ENCODE measurements around the gene TMEM179.

DNA sequence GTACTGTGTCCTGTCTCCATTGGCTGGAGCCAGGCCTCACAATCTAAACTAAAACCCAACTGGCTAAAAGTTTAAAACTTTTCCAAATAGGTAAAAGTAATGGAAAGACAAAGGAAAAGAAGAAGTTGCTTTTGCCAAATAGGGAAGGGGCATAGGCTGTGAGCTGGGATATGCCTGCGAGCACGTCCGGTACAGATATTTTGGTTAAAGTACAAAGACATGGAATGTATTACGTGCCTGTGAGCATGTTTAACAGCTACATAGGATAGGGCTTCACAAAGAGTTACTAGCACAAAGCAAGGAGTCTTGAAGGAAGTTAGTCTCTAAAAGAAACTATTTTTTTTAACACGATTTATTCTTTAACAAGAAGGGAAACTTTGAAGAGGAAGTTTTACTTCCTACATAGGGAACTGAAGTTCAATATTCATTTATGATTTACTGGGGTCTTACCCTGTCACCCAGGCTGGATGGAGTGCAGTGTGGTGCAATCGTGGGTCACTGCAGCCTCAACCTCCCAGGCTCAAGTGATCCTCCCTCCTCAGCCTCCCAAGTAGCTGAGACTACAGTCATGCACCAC is 43.0 kb upstream of the TMEM179 start:
- TF ChIP-seq POLR2AphosphoS5 (IDR thresholded peaks at IDR 0.05; ENCODE audit: low read depth, low read length): no peak
- TF ChIP-seq SIN3A (IDR thresholded peaks at IDR 0.05; ENCODE audit: borderline replicate concordance, insufficient read depth, low read length): no peak
